GM12892 (cell line): ENCODE data around the gene TM4SF18.

ENCODE experiments used
- POLR2A ChIP-seq: IDR thresholded peaks from 2 replicates; pipeline ENCODE4 v1.6.1; 2011; ENCODE audit warnings: low read depth, low read length, control low read depth
- POLR2AphosphoS5 ChIP-seq: IDR thresholded peaks from 2 replicates; pipeline ENCODE4 v1.6.1; 2011; ENCODE audit warnings: low read depth, low read length, control low read depth
- TAF1 ChIP-seq: IDR thresholded peaks from 2 replicates; pipeline ENCODE4 v1.6.1; 2011; ENCODE audit warnings: low read depth, mild to moderate bottlenecking, control low read depth, low read length, borderline replicate concordance

GRCh38 chr3:149363053-149363452 is 29.6 kb upstream of the TM4SF18 start:
- TF ChIP-seq POLR2A (no peak), POLR2AphosphoS5 (no peak), TAF1 (no peak)
